Tibial nerve (tissue), 4 donors: ENCODE results near the gene TMEM63A. TPM values are rescaled to one million over a fixed set of nuclear protein-coding genes. Genes with fewer than 3 reads are reported as not detected.

ENCODE experiments used
- DNase-seq, 2 donors: peaks; one replicate each; pipeline ENCODE4 v3.0.0-alpha.2; 2019; ENCODE audit warnings: low spot score in 2 of 2
- H3K27ac ChIP-seq, 4 donors: fragments of 200-600 bp; sonication (generic) in 3 of 4; one replicate each; pipeline ENCODE4 v1.5.1; 2017 to 2019; ENCODE audit warnings: mild to moderate bottlenecking in 1 of 4
- H3K27me3 ChIP-seq, 2 donors: fragments of 200-600 bp; sonication (generic) in 1 of 2; one replicate each; pipeline versions ENCODE4 v1.5.1 to v1.6.0; 2017 to 2019
- H3K36me3 ChIP-seq, 3 donors: fragments of 200-600 bp; sonication (generic); one replicate each; pipeline ENCODE4 v1.5.1; 2018 to 2019
- H3K4me1 ChIP-seq, 4 donors: fragments of 200-600 bp; sonication (generic) in 3 of 4; one replicate each; pipeline ENCODE4 v1.5.1; 2017 to 2019
- H3K4me3 ChIP-seq, 4 donors: fragments of 200-600 bp; sonication (generic) in 3 of 4; one replicate each; pipeline ENCODE4 v1.5.1; 2017 to 2019; ENCODE audit warnings: mild to moderate bottlenecking in 1 of 4, moderate library complexity in 1 of 4
- H3K9me3 ChIP-seq, 4 donors: fragments of 200-600 bp; sonication (generic) in 3 of 4; one replicate each; pipeline ENCODE4 v1.5.1; 2017 to 2019
- CTCF ChIP-seq, 5 experiments: fragments of 200-600 bp in 3 of 5; fragments of 450-650 bp in 2 of 5; sonication (generic) in 3 of 5; IDR thresholded peaks; one replicate each; pipeline ENCODE4 v1.5.1; 2016 to 2019; ENCODE audit warnings: antibody characterized with exemption in 5 of 5, mild to moderate bottlenecking in 3 of 5, moderate library complexity in 2 of 5
- EP300 ChIP-seq, 2 donors: sonication (generic); formaldehyde crosslinking; IDR thresholded peaks; one replicate each; pipeline ENCODE4 v1.6.1; 2017; ENCODE audit warnings: antibody characterized with exemption in 2 of 2, mild to moderate bottlenecking in 1 of 2
- POLR2A ChIP-seq, 2 donors: fragments of 450-650 bp; IDR thresholded peaks; one replicate each; pipeline ENCODE4 v1.6.1; 2017; ENCODE audit warnings: antibody characterized with exemption in 2 of 2, mild to moderate bottlenecking in 2 of 2, moderate library complexity in 2 of 2
- WGBS, 2 donors: methylation state at CpG; one replicate each; pipeline ENCODE4 v1.1.5; 2018; 5-methylcytosine and 5-hydroxymethylcytosine counted together
- total RNA-seq, 4 donors: library from RNA; depleted of rRNA; stranded (reverse); fragments of >200 nt; gene quantifications; one replicate each; pipeline ENCODE4 v1.1.0, GENCODE V29; 2016

The TMEM63A gene
- total RNA-seq, 4 donors from 2014 or later: 63.2 to 91.5 (median 66.7) TPM

- DNase-seq: no peak
- TF ChIP-seq CTCF (IDR thresholded peaks at IDR 0.05) (no peak), EP300 (IDR thresholded peaks at IDR 0.05) (no peak), POLR2A (IDR thresholded peaks at IDR 0.05) (no peak)
- H3K27ac ChIP-seq: no peak overlapping the region
- peaks cover 0 to 97% (median 26%) of the 10 kb centered on the region in 3 donors for H3K36me3 ChIP-seq
- peaks cover 0 to 3% (median under 1%) of the 10 kb centered on the region in 4 donors for H3K4me1 ChIP-seq
- H3K4me3 ChIP-seq: no peak overlapping the region
- H3K9me3 ChIP-seq: no peaks in the 10 kb centered on the region
- 71 to 80% methylated on average over 11 of the region's 11 CpGs for WGBS, 2 donors
- no peaks in the 10 kb centered on the region for H3K27me3 ChIP-seq
Measured at GRCh38 chr1:225871359-225872074, 10.7 kb downstream of the TMEM63A start.

DNA sequence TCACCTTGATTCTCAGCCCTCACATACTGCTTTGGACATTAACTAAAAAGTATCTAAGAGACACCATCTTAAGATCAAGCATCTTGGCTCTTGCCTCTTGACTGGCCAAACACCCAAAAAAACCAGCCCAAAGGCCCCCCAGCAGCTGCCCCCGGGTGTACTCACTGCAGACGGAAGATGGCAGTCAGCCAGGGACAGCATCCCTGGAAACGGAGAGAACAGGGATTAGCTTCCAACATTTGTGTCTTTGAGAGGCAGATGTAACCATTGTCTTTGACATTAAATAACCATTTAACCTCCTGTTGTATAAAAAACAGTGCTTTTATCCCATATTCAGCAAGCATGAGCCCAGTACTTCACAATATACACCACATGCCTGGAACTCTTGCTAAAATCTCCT is 11.3 kb downstream of the TMEM63A start:
- Histone ChIP-seq H3K4me3 (no peak overlapping the region), H3K27ac (no peak overlapping the region), H3K36me3 (peaks cover 0 to 98% (median 32%) of the 10 kb centered on the region in 3 donors), H3K9me3 (no peaks in the 10 kb centered on the region), H3K27me3 (no peaks in the 10 kb centered on the region), H3K4me1 (peaks cover 0 to 5% (median 0%) of the 10 kb centered on the region in 4 donors)
- 58 to 61% methylated on average over 3 of the region's 3 CpGs for WGBS, 2 donors
- TF ChIP-seq POLR2A (IDR thresholded peaks at IDR 0.05): no peak
- TF ChIP-seq CTCF (IDR thresholded peaks at IDR 0.05): no peak
- TF ChIP-seq EP300 (IDR thresholded peaks at IDR 0.05): no peak
- DNase-seq: no peak

DNA sequence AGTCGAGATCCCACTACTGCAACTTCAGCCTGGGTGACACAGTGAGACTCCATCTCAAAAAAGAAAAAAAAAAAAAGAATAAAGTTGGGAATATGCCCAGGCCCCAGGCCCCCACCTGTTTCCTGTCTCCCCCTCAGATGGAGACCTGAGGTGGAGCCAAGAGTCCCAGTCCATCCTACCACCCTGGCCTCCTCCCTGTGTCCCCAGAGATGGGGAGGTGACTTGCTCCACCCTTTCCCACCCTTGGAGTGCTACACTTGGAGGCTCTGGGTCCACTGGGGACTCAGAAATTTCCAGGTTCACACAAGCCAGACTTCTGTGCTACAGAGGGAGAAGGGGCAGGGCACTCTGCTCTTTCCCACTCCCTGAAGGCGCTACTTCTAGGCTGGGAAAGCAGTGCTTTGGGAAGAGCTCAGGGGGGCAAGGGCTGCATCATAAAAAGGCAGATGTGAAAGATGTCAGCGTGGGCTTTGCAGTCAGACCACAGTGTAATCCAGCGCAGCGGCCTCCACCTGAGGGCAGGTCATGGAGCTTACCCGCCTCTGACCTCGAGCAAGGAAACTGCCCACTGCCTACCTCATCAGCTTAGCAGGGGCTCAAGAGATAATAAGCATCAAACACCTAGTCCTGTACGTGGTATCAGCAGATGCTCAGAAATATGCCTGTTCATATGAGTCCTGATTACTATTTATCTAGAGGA is 13.4 kb downstream of the TMEM63A start:
- no peak overlapping the region for H3K4me3 ChIP-seq
- DNase-seq: no peak
- H3K36me3 ChIP-seq: peaks cover 0 to 99% (median 37%) of the 10 kb centered on the region in 3 donors
- TF ChIP-seq POLR2A (IDR thresholded peaks at IDR 0.05) (no peak), EP300 (IDR thresholded peaks at IDR 0.05) (no peak), CTCF (IDR thresholded peaks at IDR 0.05) (no peak)
- peaks cover 0 to 5% (median 1%) of the 10 kb centered on the region in 4 donors for H3K4me1 ChIP-seq
- H3K9me3 ChIP-seq: no peaks in the 10 kb centered on the region
- WGBS, 2 donors: 81 to 83% methylated on average over 8 of the region's 8 CpGs
- no peaks in the 10 kb centered on the region for H3K27me3 ChIP-seq
- H3K27ac ChIP-seq: no peak overlapping the region

DNA sequence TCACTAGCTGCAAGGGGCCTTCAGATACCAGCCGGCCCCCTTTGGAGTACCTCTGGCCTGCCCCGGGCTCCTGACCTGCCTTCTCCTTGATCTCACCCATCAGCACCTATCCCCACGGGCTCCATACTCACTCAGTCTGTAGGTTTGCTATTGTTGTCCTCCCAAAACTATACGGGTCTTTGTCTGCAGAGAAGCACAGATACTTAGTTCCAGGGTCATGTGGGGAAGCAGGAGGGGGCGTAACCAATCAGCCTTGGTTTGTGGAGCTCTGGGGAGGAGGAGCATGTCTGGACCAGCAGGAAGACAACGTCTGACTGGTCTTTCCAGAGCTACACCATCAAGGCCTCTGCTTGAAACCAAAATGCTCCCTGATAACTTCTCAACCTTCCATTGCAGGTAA is 15.2 kb downstream of the TMEM63A start:
- H3K4me1 ChIP-seq: peaks cover 0 to 5% (median 1%) of the 10 kb centered on the region in 4 donors
- no peak overlapping the region for H3K27ac ChIP-seq
- H3K36me3 ChIP-seq: peaks cover 0 to 100% (median 35%) of the 10 kb centered on the region in 3 donors
- no peak for DNase-seq
- H3K4me3 ChIP-seq: no peak overlapping the region
- 52 to 60% methylated on average over 6 of the region's 6 CpGs for whole genome bisulfite sequencing, 2 donors
- H3K27me3 ChIP-seq: no peaks in the 10 kb centered on the region
- TF ChIP-seq POLR2A (IDR thresholded peaks at IDR 0.05): no peak
- TF ChIP-seq CTCF (IDR thresholded peaks at IDR 0.05): no peak
- no peak for TF ChIP-seq EP300 (IDR thresholded peaks at IDR 0.05)
- H3K9me3 ChIP-seq: no peaks in the 10 kb centered on the region
